Right atrium auricular region (tissue), 2 donors: Measurements from ENCODE around the gene DYNLT4. TPM values are rescaled to one million over a fixed set of nuclear protein-coding genes. Genes with fewer than 3 reads are reported as not detected.

Source experiments
- DNase-seq: peaks from one replicate; pipeline ENCODE4 v3.0.0-alpha.2; 2019; ENCODE audit warnings: low spot score
- H3K27ac ChIP-seq, 2 donors: fragments of 200-600 bp; sonication (generic); 1 replicate in 1 of 2; 2 replicates in 1 of 2; pipeline ENCODE4 v1.5.1; 2016 to 2019
- H3K27me3 ChIP-seq, 2 donors: fragments of 200-600 bp; sonication (generic); one replicate each; pipeline versions ENCODE4 v1.5.1 to v1.6.0; 2017 to 2019
- H3K36me3 ChIP-seq: fragments of 200-600 bp; sonication (generic); one replicate; pipeline ENCODE4 v1.5.1; 2016
- H3K4me1 ChIP-seq, 2 donors: fragments of 200-600 bp; sonication (generic); one replicate each; pipeline versions ENCODE4 v1.5.1 to v1.6.0; 2017 to 2019
- H3K4me3 ChIP-seq, 2 donors: fragments of 200-600 bp; sonication (generic); 1 replicate in 1 of 2; 2 replicates in 1 of 2; pipeline ENCODE4 v1.5.1; 2017 to 2019; ENCODE audit warnings: mild to moderate bottlenecking in 1 of 2, moderate library complexity in 1 of 2
- H3K9me3 ChIP-seq, 2 donors: fragments of 200-600 bp; sonication (generic); one replicate each; pipeline ENCODE4 v1.5.1; 2019
- CTCF ChIP-seq, 2 donors: fragments of 200-600 bp; sonication (generic); IDR thresholded peaks; one replicate each; pipeline ENCODE4 v1.5.1; 2019; ENCODE audit warnings: antibody characterized with exemption in 2 of 2
- total RNA-seq, 2 donors: library from RNA; depleted of rRNA; stranded (reverse); fragments of >200 nt; gene quantifications; one replicate each; pipeline ENCODE4 v1.1.0, GENCODE V29; 2016

DYNLT4 gene
- total RNA-seq, 2 donors from 2014 or later, result 2.4 TPM; not detected in 1

DNA sequence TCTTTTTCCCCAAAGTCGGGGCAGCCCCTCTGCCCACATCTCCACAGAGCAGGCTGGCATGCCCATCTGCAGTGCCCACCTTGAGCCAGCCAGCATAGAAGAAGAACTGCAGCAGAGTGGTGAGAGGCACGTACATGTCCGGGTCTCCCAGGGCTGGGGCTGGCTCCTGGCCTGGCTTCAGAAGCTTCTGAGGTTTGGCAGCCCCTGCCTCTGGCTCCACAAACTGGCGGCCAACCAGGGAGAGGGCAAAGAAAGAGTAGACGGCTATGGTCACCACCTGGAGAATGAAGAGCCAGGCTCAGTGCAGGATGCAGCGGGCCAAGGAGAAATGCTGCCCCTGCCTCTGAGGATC is 22.1 kb downstream of the DYNLT4 start:
- Histone ChIP-seq H3K27me3 (no peaks in the 10 kb centered on the region), H3K27ac (no peak overlapping the region), H3K36me3 (peaks cover 10% of the 10 kb centered on the region), H3K9me3 (no peaks in the 10 kb centered on the region), H3K4me1 (peaks cover 0 to 32% of the 10 kb centered on the region in 2 donors), H3K4me3 (no peak overlapping the region)
- no peak for DNase-seq
- no peak for TF ChIP-seq CTCF (IDR thresholded peaks at IDR 0.05)

DNA sequence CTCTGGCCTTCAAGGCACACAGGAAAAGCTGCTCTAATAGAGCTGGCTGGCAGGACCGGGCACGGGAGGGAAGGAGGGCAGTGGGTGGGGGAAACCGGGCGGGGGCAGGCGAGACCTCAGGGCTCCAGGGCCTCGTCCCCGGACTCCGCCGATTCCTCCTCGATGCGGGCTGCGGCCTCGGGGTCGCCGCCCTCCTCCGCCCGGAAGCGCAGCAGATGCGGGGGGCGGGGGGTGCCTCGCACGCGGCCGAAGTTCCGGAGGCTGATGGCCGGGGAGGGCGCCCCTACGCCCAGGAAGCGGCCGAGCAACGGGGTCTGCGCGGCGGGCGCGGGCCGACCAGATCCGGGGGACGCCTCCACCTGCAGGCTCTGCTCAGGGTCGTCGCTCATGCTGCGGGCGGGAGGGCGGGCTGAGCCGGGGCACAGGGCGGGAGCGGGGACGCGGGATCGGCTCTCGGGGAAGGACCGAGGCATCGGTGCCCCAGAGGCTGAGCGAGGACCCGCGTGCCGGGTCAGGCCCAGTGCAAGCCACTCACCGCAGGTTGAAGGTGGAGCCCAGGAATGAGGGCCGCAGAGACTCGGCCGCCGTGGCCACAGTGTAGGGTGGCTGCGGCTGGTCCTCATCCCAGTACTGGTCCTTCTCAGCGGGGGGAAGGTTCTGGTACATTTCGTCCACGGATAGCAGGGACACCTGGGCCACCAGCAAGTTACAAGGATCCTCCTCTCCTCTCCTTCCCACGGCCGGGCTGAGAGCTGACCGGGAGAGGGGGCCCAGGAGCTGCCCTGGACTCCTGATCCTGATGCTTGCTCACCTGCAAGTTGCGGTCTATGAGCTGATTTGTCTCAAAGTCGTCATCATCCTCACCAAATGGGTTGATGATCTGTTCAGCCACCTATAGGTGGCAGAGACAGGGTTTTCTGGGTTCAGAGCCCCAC is 22.8 kb downstream of the DYNLT4 start:
- no peaks in the 10 kb centered on the region for H3K9me3 ChIP-seq
- no peaks in the 10 kb centered on the region for H3K27me3 ChIP-seq
- H3K36me3 ChIP-seq, result peaks cover 14% of the 10 kb centered on the region
- H3K4me3 ChIP-seq, result peak overlapping the region; percentile 38 to 62
- no peak for TF ChIP-seq CTCF (IDR thresholded peaks at IDR 0.05)
- H3K27ac ChIP-seq, result peak overlapping the region in 1 of 2 donors; percentile 49
- peaks cover 0 to 32% of the 10 kb centered on the region in 2 donors for H3K4me1 ChIP-seq
- no peak for DNase-seq

GRCh38 chr1:44783697-44784093 is 23.5 kb downstream of the DYNLT4 start:
- H3K36me3 ChIP-seq, result peaks cover 21% of the 10 kb centered on the region
- H3K27me3 ChIP-seq, result no peaks in the 10 kb centered on the region
- no peaks in the 10 kb centered on the region for H3K9me3 ChIP-seq
- DNase-seq, result no peak
- peak overlapping the region; percentile 38 to 62 for H3K4me3 ChIP-seq
- TF ChIP-seq CTCF (IDR thresholded peaks at IDR 0.05), result no peak
- no peak overlapping the region for H3K27ac ChIP-seq
- peaks cover 0 to 32% of the 10 kb centered on the region in 2 donors for H3K4me1 ChIP-seq

DNA sequence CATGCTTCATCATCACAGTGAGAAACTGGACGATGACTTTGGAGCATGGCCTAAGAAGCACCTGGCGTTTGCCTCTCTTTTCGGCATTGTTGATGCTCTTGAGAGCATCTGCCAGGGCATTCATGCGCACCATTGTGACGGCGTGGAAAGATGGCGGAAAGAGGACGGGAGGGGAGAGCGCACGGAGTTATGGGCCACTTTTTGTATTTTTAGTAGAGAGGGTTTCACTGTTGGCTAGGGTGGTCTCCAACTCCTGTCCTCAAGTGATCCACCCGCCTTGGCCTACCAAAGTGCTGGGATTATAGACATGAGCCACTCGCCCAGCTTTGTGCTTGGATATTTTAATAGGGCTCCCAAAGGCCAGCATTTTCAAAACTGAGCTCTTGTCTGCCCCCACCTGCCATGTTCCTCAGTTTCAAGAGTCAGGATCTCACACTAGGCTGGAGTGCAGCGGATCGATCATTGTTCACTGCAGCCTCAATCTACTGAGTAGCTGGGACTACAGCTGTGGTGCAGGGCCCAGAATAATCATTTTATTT is 26.5 kb downstream of the DYNLT4 start:
- no peak for TF ChIP-seq CTCF (IDR thresholded peaks at IDR 0.05)
- Histone ChIP-seq H3K4me1 (peaks cover 0 to 47% of the 10 kb centered on the region in 2 donors), H3K9me3 (no peaks in the 10 kb centered on the region), H3K27me3 (no peaks in the 10 kb centered on the region), H3K36me3 (peaks cover 45% of the 10 kb centered on the region), H3K27ac (no peak overlapping the region), H3K4me3 (no peak overlapping the region)
- no peak for DNase-seq

- Histone ChIP-seq H3K27me3 (no peaks in the 10 kb centered on the region), H3K4me3 (no peak overlapping the region), H3K27ac (no peak overlapping the region), H3K4me1 (peaks cover 0 to 38% of the 10 kb centered on the region in 2 donors), H3K9me3 (no peaks in the 10 kb centered on the region), H3K36me3 (peaks cover 45% of the 10 kb centered on the region)
- DNase-seq, result no peak
- no peak for TF ChIP-seq CTCF (IDR thresholded peaks at IDR 0.05)
Observed at GRCh38 chr1:44778705-44779576, 28.2 kb downstream of the DYNLT4 start.
